HCT116 (cell line): ENCODE data around the gene GFAP. TPM values are rescaled to one million over a fixed set of nuclear protein-coding genes. Genes with fewer than 3 reads are reported as not detected.

Experiments used
- ATAC-seq: fragments of 200-7000 bp; cut with Tn5 transposase; 2 replicates; pipeline ENCODE4 v1.9.1; 2020; ENCODE audit warnings: mild to moderate bottlenecking, moderate library complexity
- BruUV-seq: library from RNA; stranded (reverse); fragments of 400-500 nt; replicated peaks from 2 replicates; lab custom pipeline; 2021; lab: Mats Ljungman, UMichigan
- CTCF ChIA-PET: fragments of 300-600 bp; sonication (Branson Sonifier 250); formaldehyde crosslinking; loops from one replicate; lab custom pipeline; 2021; ENCODE audit warnings: antibody characterized with exemption; lab: Charles Lee
- POLR2A ChIA-PET: fragments of 300-600, 350-600 bp; sonication (Branson Sonifier 250); formaldehyde crosslinking; loops from one replicate; lab custom pipeline; 2021; ENCODE audit warnings: antibody characterized with exemption; lab: Charles Lee
- RAD21 ChIA-PET, 2 experiments: fragments of 300-600 bp; sonication (Branson Sonifier 250); formaldehyde crosslinking; loops; one replicate each; lab custom pipeline; 2023; ENCODE audit warnings: low total read pairs in 2 of 2; ENCODE audit not compliant: uncharacterized antibody in 2 of 2, unreplicated experiment in 2 of 2, low non-redundant PET in 1 of 2; lab: Charles Lee
- DNase-seq: peaks from one replicate; pipeline ENCODE4 v3.0.0-alpha.2; 2010; ENCODE audit warnings: low read depth, low spot score
- H2AFZ ChIP-seq: fragments of 200-600 bp; shearing (Covaris generic), sonication (generic); 2 replicates; pipeline ENCODE4 v1.6.1; 2017; ENCODE audit warnings: low read depth, mixed run types, mixed read lengths, antibody characterized with exemption, low read length; ENCODE audit not compliant: poor library complexity, severe bottlenecking
- H3K27ac ChIP-seq: 2 replicates; pipeline ENCODE4 v1.5.1; 2012; ENCODE audit warnings: low read depth, low read length
- H3K27me3 ChIP-seq: fragments of 200-600 bp; sonication (generic); 2 replicates; pipeline ENCODE4 v1.6.1; 2016; ENCODE audit warnings: mixed run types, low read length, mixed read lengths; ENCODE audit not compliant: insufficient read depth
- H3K36me3 ChIP-seq, 2 experiments: fragments of 200-500 bp in 1 of 2; fragments of 200-600 bp in 1 of 2; sonication (Bioruptor generic) in 1 of 2; sonication (generic) in 1 of 2; 2 replicates each; pipeline versions ENCODE4 v1.5.1 to v1.6.1; 2014 to 2016; ENCODE audit warnings: low read length in 2 of 2, inconsistent platforms in 1 of 2, mixed read lengths in 1 of 2, mixed run types in 1 of 2; ENCODE audit not compliant: insufficient read depth in 2 of 2, control insufficient read depth in 1 of 2
- H3K4me1 ChIP-seq, 2 experiments: fragments of 200-600 bp in 1 of 2; sonication (generic) in 1 of 2; 2 replicates each; pipeline versions ENCODE4 v1.5.1 to v1.6.1; 2012 to 2017; ENCODE audit warnings: low read length in 2 of 2, inconsistent platforms in 1 of 2, mild to moderate bottlenecking in 1 of 2, mixed read lengths in 1 of 2, mixed run types in 1 of 2, moderate library complexity in 1 of 2; ENCODE audit not compliant: insufficient read depth in 2 of 2, control insufficient read depth in 1 of 2
- H3K4me2 ChIP-seq: fragments of 200-600 bp; sonication (generic); 2 replicates; pipeline ENCODE4 v1.6.1; 2017; ENCODE audit warnings: mixed run types, low read length, mixed read lengths
- H3K4me3 ChIP-seq, 2 experiments: fragments of 200-600 bp in 1 of 2; sonication (generic) in 1 of 2; replicated peaks in 1 of 2; 2 replicates each; pipeline ENCODE4 v1.5.1; 2011 to 2016; ENCODE audit warnings: low read length in 2 of 2, control low read depth in 1 of 2, low read depth in 1 of 2, mild to moderate bottlenecking in 1 of 2, mixed read lengths in 1 of 2, mixed run types in 1 of 2
- H3K79me2 ChIP-seq: fragments of 200-600 bp; sonication (generic); 2 replicates; pipeline ENCODE4 v1.6.1; 2017; ENCODE audit warnings: mild to moderate bottlenecking, mixed run types, low read length, moderate library complexity, mixed read lengths; ENCODE audit not compliant: insufficient read depth
- H3K9ac ChIP-seq: fragments of 200-600 bp; sonication (generic); 2 replicates; pipeline ENCODE4 v1.6.1; 2016; ENCODE audit warnings: low read length, mixed read lengths
- H3K9me2 ChIP-seq: fragments of 200-600 bp; sonication (generic), shearing (Covaris generic); 2 replicates; pipeline ENCODE4 v1.6.1; 2017; ENCODE audit warnings: mixed run types, mild to moderate bottlenecking, moderate library complexity; ENCODE audit not compliant: insufficient read depth
- H3K9me3 ChIP-seq, 2 experiments: fragments of 200-500 bp in 1 of 2; fragments of 200-600 bp in 1 of 2; sonication (Bioruptor generic) in 1 of 2; sonication (generic) in 1 of 2; 2 replicates each; pipeline ENCODE4 v1.6.1; 2014 to 2017; ENCODE audit warnings: low read length in 2 of 2, mixed read lengths in 2 of 2, inconsistent platforms in 1 of 2, low read depth in 1 of 2, mild to moderate bottlenecking in 1 of 2, mixed run types in 1 of 2, moderate library complexity in 1 of 2; ENCODE audit not compliant: control insufficient read depth in 1 of 2, insufficient read depth in 1 of 2
- H4K20me1 ChIP-seq: fragments of 200-600 bp; sonication (generic), shearing (Covaris generic); 2 replicates; pipeline ENCODE4 v1.6.1; 2017; ENCODE audit warnings: mixed run types, mild to moderate bottlenecking, moderate library complexity; ENCODE audit not compliant: insufficient read depth
- CBX3 ChIP-seq: IDR thresholded peaks from 2 replicates; pipeline ENCODE4 v1.6.1; 2012; ENCODE audit warnings: low read depth
- CEBPB ChIP-seq: IDR thresholded peaks from 2 replicates; pipeline ENCODE4 v1.6.1; 2012; ENCODE audit warnings: low read depth
- EGR1 ChIP-seq: IDR thresholded peaks from 2 replicates; pipeline ENCODE4 v1.6.1; 2012; ENCODE audit warnings: low read depth
- EZH2 ChIP-seq: fragments of 200-600 bp; sonication (generic); IDR thresholded peaks from 2 replicates; pipeline ENCODE4 v1.6.1; 2017; ENCODE audit warnings: antibody characterized with exemption, mixed run types
- EZH2phosphoT487 ChIP-seq: fragments of 200-600 bp; IDR thresholded peaks from 2 replicates; pipeline ENCODE4 v1.6.1; 2018; ENCODE audit warnings: antibody characterized with exemption, borderline replicate concordance
- FOSL1 ChIP-seq: IDR thresholded peaks from 2 replicates; pipeline ENCODE4 v1.6.1; 2012; ENCODE audit warnings: low read depth
- JUND ChIP-seq: IDR thresholded peaks from 2 replicates; pipeline ENCODE4 v1.6.1; 2012
- POLR2AphosphoS5 ChIP-seq: IDR thresholded peaks from 2 replicates; pipeline ENCODE4 v1.6.1; 2011; ENCODE audit warnings: mild to moderate bottlenecking, low read depth, low read length, moderate library complexity
- RAD21 ChIP-seq: IDR thresholded peaks from 2 replicates; pipeline ENCODE4 v1.6.1; 2012; ENCODE audit warnings: low read depth, mild to moderate bottlenecking
- SIN3A ChIP-seq: IDR thresholded peaks from 2 replicates; pipeline ENCODE4 v1.6.1; 2012; ENCODE audit warnings: low read depth
- SP1 ChIP-seq: IDR thresholded peaks from 2 replicates; pipeline ENCODE4 v1.6.1; 2012; ENCODE audit warnings: low read depth
- TCF7L2 ChIP-seq: IDR thresholded peaks from 2 replicates; pipeline ENCODE4 v1.7.0; 2011; ENCODE audit warnings: borderline replicate concordance, inconsistent platforms; ENCODE audit not compliant: insufficient read depth, insufficient read length; ENCODE audit errors: extremely low read depth
- YY1 ChIP-seq: IDR thresholded peaks from 2 replicates; pipeline ENCODE4 v1.6.1; 2011; ENCODE audit warnings: low read length, low read depth, moderate library complexity, mild to moderate bottlenecking; ENCODE audit not compliant: insufficient replicate concordance; ENCODE audit errors: extremely low read depth
- ZNF274 ChIP-seq: fragments of 200-500 bp; sonication (Bioruptor generic); IDR thresholded peaks from 2 replicates; pipeline ENCODE4 v1.6.1; 2014; ENCODE audit warnings: mild to moderate bottlenecking, low read depth, low read length, inconsistent platforms
- intact Hi-C: fragments of 100-400 bp; cut with micrococcal nuclease; formaldehyde crosslinking; loops from 2 replicates; pipeline ENCODE4 v1.10.0; 2022
- total RNA-seq: library from RNA; stranded (reverse); gene quantifications from one replicate; pipeline ENCODE4 v1.2.1, GENCODE V29; 2021; ENCODE audit not compliant: unreplicated experiment
- TF ChIP-seq, protein P1 (sequence below): IDR thresholded peaks from 2 replicates; pipeline ENCODE4 v1.6.1; 2011; ENCODE audit warnings: mild to moderate bottlenecking, low read length, moderate library complexity; ENCODE audit not compliant: insufficient replicate concordance; ENCODE audit errors: extremely low read depth
- TF ChIP-seq, protein P2 (sequence below): IDR thresholded peaks from 2 replicates; pipeline ENCODE4 v1.6.1; 2012
- TF ChIP-seq, protein P3 (sequence below), 3 experiments: fragments of 200-600 bp in 1 of 3; sonication (generic) in 1 of 3; IDR thresholded peaks in 2 of 3; conservative IDR thresholded peaks in 1 of 3; 2 replicates each; pipeline ENCODE4 v1.5.1; 2012 to 2017; ENCODE audit warnings: low read depth in 2 of 3, low read length in 2 of 3, antibody characterized with exemption in 1 of 3, borderline replicate concordance in 1 of 3, control low read depth in 1 of 3, mild to moderate bottlenecking in 1 of 3, mixed read lengths in 1 of 3, mixed run types in 1 of 3, moderate library complexity in 1 of 3; ENCODE audit not compliant: insufficient read depth in 1 of 3

Gene GFAP
- total RNA-seq, 1 experiment from 2014 or later: not detected

DNA sequence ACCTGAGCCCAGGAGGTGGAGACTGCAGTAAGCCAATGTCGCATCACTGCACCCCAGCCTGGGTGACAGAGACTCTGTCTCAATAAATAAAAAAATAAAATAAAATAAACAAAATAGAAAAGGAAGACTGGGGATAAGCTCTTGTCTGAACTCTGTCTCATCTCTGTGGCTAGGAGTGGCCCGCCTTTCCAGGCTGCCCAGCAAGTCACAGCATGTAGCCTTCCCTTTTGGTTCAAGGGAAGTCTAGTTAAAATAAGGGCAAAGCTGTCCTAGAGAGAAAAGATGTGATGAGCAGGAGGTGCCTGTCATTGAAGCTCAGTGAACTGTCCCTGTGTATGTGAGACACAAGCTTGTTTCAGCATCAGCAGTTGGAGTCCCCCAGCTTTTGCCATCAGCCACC lies 2.7 kb upstream of the GFAP start:
- TF ChIP-seq FOSL1 (no peak), JUND (no peak), POLR2AphosphoS5 (no peak), EZH2 (no peak), CEBPB (no peak), ZNF274 (no peak), TCF7L2 (no peak), EZH2phosphoT487 (no peak), SIN3A (no peak), CBX3 (no peak), SP1 (no peak), RAD21 (no peak), EGR1 (no peak), YY1 (no peak)
- TF ChIP-seq, protein P1, sequence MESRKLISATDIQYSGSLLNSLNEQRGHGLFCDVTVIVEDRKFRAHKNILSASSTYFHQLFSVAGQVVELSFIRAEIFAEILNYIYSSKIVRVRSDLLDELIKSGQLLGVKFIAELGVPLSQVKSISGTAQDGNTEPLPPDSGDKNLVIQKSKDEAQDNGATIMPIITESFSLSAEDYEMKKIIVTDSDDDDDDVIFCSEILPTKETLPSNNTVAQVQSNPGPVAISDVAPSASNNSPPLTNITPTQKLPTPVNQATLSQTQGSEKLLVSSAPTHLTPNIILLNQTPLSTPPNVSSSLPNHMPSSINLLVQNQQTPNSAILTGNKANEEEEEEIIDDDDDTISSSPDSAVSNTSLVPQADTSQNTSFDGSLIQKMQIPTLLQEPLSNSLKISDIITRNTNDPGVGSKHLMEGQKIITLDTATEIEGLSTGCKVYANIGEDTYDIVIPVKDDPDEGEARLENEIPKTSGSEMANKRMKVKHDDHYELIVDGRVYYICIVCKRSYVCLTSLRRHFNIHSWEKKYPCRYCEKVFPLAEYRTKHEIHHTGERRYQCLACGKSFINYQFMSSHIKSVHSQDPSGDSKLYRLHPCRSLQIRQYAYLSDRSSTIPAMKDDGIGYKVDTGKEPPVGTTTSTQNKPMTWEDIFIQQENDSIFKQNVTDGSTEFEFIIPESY: no peak
- TF ChIP-seq, protein P2, sequence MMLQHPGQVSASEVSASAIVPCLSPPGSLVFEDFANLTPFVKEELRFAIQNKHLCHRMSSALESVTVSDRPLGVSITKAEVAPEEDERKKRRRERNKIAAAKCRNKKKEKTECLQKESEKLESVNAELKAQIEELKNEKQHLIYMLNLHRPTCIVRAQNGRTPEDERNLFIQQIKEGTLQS: no peak
- TF ChIP-seq, protein P3, sequence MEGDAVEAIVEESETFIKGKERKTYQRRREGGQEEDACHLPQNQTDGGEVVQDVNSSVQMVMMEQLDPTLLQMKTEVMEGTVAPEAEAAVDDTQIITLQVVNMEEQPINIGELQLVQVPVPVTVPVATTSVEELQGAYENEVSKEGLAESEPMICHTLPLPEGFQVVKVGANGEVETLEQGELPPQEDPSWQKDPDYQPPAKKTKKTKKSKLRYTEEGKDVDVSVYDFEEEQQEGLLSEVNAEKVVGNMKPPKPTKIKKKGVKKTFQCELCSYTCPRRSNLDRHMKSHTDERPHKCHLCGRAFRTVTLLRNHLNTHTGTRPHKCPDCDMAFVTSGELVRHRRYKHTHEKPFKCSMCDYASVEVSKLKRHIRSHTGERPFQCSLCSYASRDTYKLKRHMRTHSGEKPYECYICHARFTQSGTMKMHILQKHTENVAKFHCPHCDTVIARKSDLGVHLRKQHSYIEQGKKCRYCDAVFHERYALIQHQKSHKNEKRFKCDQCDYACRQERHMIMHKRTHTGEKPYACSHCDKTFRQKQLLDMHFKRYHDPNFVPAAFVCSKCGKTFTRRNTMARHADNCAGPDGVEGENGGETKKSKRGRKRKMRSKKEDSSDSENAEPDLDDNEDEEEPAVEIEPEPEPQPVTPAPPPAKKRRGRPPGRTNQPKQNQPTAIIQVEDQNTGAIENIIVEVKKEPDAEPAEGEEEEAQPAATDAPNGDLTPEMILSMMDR (IDR thresholded peaks at IDR 0.05 in 2 of 3, conservative IDR thresholded peaks at IDR 0.05 in 1 of 3; ENCODE audit: borderline replicate concordance in 1 of 3, insufficient read depth in 1 of 3, low read depth in 2 of 3, low read length in 2 of 3): no peak
- TF ChIP-seq, all 23 proteins: peak for 0
- DNase-seq (no peak), ATAC-seq (no peak)
- Histone ChIP-seq H3K79me2 (no peaks in the 10 kb centered on the region), H3K9me3 (no peaks in the 10 kb centered on the region), H4K20me1 (no peaks in the 10 kb centered on the region), H2AFZ (no peak overlapping the region), H3K4me1 (peaks cover 0 to 18% of the 10 kb centered on the region in 2 experiments; a peak in 2 of 4 replicates), H3K4me3 (no peak overlapping the region), H3K27me3 (no peaks in the 10 kb centered on the region), H3K4me2 (no peak overlapping the region), H3K9ac (no peak overlapping the region), H3K9me2 (no peaks in the 10 kb centered on the region), H3K27ac (no peak overlapping the region), H3K36me3 (no peaks in the 10 kb centered on the region)
- ChIA-PET POLR2A (no interaction called here), CTCF (interaction anchor here (1.2 to 5.1 kb wide), 2 partner anchors 103 to 218 kb away, joined by 3 to 63 read pairs; partner anchors contain the start of gene ACBD4), RAD21 (interaction anchor here in 1 of 2 experiments (1.2 kb wide), 1 partner anchor 217 kb away, joined by 3 read pairs; the partner anchor contains the start of gene ACBD4)
- intact Hi-C loops: no loop called here
- no TSS peak for BruUV-seq
